ENCODE measurements around the gene SDSL. TPM values are rescaled to one million over a fixed set of nuclear protein-coding genes. Genes with fewer than 3 reads are reported as not detected.

Gene SDSL, protein sequence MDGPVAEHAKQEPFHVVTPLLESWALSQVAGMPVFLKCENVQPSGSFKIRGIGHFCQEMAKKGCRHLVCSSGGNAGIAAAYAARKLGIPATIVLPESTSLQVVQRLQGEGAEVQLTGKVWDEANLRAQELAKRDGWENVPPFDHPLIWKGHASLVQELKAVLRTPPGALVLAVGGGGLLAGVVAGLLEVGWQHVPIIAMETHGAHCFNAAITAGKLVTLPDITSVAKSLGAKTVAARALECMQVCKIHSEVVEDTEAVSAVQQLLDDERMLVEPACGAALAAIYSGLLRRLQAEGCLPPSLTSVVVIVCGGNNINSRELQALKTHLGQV
- 5.6 and 9.2 TPM in 2 replicates for polyA plus RNA-seq (2014; cell fraction: cytosol; rRNA removed)
- 4.6 and 8.5 TPM in 2 replicates for polyA plus RNA-seq (2014; cell fraction: nucleus; rRNA removed)

DNA sequence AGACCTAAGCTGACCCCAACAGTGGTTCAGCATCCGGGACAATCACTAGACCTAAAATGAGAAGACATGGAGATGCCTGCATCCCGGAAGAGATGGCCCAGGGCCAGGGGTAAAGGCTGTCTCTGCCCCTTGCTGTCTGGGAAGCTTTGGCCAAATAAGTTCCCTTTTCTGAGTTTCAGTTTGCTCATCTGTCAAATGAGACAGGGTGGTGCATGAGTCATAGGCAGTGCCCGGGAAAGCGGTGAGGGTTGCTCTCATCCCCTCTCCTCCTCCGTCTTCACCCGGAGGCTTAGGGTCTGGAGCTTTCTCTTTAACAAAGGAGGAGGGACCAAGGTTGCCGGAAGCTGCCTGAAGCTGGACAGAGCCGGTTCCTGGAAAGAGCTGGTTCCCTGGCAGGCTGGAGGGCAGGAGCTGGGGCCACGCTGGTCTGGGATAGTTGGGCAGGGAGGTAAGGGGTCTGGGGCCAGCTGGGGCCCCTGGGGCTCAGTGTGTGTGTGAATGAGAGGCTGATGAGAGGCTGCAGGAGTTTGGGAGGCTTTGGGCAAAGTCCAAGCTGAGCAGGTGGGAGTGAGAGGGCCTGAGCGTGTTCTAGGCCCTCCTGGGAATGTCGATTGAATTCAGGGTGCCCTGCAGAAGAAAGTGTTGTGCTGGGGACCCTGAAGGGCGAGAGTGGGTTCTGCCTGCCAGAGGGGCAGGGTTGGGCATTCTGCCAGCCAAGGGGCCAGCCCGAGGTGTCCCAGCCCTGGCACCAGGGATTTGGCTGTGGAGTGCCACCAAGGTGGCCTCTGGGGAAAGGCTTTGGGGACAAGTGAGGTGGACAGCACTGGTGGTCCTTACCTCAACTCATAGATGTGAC lies at the start of gene SDSL:
SDSL (plus strand) TSS at position 351 of the 856 bp plus-strand sequence. CDS start 5,603 bp downstream, outside the sequence.
- peak; percentile 63 for DNase-seq (ENCODE audit: low spot score)

DNA sequence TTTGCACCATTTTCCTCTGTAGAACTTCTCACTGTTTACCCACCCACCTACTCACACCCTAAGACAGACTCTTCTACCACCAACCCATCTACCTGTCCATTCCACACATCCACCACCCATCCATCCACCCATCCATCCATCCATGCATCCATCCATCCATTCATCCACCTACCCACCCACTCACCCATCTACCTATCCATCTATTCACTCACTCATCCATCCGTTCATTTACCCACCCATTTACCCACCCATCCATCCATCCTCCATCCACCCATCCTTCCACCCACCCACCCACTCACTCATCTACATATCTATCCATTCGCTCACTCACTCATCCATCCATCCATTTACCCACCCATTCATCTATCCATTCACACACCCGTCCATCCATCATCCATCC lies 48.7 kb upstream of the SDSL start:
- DNase-seq (ENCODE audit: low spot score): no peak

DNA sequence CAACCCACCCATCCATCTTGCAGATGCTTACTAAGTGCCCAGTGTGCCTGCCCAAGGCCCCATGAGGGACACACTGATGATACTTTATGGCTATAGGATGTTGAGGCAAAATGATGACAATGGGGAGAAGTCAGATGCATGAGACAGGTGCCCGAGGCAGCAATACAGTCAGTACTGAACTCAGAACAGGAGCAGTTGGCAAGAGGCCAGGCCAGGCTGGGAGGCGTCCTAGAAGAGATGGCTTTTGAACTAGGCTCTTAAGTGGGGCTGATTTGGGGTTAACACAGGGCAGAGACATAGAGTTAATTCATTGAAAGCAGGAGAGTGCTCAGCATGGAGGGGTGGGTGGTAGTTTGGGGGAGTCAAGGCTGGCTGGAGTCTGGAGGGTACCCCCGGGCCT lies 48.2 kb upstream of the SDSL start:
- DNase-seq (ENCODE audit: low spot score): no peak

DNA sequence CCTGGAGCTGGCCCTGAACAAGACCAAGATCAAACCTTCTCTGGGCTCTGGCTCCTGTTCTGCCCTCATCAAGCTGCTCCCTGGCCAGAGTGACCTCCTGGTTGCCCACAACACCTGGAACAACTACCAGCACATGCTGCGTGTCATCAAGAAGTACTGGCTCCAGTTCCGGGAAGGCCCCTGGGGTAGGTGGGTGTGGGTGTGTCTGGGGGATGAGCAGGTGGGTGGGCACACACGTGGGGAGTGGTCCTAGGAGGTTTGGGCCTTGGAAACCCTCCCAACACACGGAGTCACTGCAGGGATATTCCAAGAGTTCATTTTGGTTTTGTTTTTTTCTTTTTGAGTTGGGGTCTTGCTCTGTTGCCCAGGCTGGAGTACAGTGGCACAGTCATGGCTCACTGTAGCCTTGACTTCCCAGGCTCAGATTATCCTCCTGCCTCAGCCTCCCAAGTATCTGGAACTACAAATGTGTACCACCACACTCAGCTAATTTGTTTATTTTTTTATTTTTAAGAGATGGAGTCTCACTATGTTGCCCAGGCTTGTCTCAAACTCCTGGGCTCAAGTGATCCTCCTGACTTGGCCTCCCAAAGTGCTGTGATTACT lies 47.3 kb upstream of the SDSL start:
- DNase-seq (ENCODE audit: low spot score): no peak

DNA sequence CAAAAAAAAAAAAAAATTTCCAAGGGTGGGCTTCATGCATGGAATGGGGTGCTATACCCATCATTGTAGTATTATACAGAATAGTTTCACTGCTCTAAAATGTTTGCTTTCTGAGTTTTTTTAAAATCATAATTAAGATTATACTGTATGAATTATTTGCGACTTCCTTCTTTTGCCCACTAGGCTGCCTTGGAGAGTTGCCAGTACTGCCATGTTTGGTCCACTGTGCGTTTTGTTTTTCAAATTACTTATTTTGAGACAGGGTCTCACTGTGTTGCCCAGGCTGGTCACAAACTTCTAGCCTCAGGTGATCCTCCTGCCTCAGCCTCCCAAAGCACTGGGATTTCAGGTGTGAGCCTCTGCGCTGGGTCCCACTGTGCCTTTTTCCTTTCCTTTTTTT lies 43.9 kb upstream of the SDSL start:
- DNase-seq (ENCODE audit: low spot score): no peak

DNA sequence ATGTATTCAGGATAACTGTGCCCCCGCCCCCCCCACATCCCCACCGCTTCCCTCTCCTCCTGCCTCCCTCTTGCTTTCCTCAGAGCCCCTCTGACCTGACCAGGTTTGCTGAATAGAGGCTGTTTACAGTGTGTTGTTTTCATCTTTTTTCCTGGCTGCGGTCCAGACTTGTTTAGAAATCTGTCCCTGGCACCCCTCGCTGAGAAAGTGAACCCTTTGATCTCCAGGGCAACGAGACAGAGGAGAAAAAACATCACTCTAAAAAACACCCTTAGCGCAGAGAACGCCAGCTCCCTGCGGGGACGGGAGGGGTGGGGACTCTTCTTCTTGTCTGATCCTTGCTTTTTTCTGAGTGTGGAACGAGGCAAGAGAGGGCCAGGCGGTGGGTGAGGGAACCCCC lies 41.0 kb upstream of the SDSL start:
- DNase-seq (ENCODE audit: low spot score): no peak

DNA sequence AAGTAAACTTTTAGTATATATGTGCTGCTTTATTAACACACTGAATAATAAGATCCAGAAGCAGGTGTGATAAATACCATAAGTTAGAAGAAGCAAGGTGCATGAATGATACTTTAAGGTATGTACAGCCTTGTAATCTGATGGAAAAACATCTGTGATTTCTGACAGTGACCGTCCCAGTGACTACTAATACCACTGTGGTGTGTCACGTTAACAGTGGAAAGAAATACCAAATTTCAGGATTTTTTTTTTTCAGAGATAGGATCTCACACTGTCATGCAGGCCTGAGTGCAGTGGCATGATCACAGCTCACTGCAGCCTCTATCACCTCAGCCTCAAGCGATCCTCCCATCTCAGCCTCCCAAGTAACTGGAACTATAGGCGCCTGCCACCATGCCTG lies 40.0 kb upstream of the SDSL start:
- DNase-seq (ENCODE audit: low spot score): no peak

DNA sequence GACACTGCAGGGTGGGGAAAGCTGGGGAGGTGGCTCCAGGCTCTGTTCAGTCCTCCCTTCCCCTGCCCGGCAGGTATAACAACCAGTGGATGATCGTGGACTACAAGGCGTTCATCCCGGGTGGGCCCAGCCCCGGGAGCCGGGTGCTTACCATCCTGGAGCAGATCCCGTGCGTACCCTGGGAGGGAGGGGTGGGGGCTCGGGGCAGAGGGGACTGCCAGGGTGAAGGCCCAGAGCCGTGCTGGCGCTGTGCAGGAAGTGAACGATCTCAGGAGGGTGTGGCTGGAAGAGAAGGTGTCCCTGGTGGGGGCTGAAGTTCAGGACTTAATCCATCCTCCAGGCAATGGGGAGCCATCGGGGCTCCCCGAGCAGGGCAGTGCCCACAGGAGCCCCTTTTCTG lies 37.4 kb upstream of the SDSL start:
- no peak for DNase-seq (ENCODE audit: low spot score)

DNA sequence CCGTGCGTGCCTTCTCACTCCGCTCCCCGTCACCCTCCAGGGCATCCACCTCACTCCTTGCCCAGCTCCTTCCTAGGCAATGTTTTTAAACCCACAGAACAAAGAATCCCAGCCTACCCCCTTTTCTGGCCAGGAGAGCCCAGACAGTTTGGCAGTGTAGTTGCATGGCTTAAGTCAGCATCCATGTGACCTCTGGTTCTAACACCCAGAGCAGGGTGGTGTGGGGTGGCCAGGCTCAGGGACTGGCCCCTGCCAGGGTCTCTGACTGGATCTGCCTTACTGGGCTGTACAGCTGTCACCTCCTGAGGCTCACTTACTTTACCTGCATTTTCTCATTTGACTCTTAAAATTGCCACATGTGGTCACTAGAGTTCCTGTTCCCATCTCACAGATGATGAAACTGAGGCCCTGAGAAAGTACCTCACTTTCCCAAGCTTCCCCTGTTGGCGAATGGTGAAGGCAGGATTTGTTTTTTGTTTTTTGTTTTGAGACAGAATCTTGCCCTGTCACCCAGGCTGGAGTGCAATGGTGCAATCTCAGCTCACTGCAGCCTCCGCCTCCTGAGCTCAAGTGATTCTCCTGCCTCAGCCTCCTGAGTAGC lies 36.8 kb upstream of the SDSL start:
- DNase-seq (ENCODE audit: low spot score): no peak

DNA sequence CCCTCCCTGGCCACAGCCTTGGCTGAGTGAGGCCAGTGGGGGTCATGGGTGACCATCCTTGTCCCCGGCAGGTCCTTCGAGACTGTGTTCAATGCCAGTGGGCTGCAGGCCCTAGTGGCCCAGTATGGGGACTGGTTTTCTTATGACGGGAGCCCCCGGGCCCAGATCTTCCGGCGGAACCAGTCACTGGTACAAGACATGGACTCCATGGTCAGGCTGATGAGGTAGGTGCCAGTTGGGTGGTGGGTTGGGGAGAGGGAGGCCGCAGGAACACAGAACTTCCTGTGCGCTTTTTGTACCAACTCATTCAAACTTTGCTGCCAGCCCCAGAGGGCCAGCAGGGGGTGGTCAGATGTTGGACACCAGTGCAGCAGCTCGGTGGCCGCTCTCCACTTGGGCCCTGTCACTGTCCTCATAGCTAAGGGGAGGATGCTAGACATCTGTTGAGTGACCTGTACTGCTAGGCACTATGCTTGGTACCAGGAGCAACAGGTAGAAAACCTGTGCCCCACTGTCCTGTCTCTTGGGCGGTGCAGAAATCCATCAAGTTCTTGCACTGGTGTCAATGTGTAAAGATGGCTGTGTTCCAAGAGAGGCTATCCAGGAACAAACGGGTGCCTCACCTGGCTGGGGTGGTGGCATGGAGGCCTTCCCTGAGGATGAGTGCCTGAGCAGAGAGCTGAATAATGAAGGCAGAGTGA lies 35.2 kb upstream of the SDSL start:
- DNase-seq (ENCODE audit: low spot score): no peak

DNA sequence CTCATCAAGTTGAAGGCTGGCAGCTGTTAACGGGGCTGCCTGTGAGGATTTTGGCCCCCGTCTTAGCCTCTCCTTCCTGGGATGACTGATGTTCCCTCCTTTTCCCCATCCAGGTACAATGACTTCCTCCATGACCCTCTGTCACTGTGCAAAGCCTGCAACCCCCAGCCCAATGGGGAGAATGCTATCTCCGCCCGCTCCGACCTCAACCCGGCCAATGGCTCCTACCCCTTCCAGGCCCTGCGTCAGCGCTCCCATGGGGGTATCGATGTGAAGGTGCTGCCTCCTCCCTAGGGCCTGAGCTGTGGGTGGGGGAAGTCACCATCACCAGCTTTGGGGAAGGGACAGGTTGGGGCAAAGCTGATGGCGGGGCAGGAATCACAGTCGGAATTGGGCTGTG lies 34.5 kb upstream of the SDSL start:
- no peak for DNase-seq (ENCODE audit: low spot score)

DNA sequence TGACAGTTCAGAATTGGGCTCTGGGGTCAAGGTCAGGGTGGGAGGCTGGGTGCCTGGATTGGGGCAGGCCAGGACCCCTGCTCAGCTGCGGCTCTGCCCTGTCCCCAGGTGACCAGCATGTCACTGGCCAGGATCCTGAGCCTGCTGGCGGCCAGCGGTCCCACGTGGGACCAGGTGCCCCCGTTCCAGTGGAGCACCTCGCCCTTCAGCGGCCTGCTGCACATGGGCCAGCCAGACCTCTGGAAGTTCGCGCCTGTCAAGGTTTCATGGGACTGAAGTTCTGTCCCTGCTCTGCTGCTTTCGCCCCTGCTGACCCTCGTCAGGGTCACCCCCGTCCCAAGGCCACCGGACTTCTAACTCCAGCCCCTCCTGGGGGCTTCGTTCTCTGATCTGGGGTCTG lies 33.8 kb upstream of the SDSL start:
- DNase-seq (ENCODE audit: low spot score): no peak

DNA sequence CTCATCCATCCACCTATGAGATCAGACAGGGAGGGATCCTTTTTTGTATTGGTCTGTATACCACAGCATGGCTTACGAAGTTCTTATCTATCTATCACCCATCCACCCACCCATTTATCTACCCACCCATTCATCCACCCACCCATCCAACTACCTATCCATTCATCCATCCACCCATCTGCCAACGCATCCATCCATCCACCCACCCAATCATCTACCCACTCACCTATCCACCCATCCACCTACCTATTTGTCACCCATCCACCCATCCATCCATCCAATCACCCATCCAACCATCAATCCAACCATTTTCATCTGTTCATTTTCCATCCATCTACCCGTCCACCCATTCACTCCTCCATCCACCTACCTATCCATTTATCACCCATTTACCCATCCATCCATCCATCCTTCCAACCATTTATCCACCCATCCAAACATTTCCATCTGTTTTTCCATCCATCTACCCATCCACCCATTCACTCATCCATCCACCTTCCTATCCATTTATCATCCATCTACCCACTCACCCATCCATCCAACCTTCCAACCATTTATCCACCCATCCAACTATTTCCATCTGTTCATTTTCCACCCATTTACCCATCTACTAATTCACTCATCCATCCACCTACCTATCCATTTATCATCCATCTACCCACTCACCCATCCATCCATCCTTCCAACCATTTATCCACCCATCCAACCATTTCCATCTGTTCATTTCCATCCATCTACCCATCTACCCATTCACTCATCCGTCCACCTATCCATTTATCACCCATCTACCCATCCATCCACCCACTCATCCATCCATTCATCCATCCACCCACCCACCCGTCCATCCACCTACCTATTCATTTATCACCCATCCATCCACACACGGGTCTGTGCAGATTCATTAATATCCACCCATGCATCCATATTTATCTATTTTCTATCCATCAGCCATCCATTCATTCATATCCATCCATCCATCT lies 31.8 kb upstream of the SDSL start:
- no peak for DNase-seq (ENCODE audit: low spot score)

DNA sequence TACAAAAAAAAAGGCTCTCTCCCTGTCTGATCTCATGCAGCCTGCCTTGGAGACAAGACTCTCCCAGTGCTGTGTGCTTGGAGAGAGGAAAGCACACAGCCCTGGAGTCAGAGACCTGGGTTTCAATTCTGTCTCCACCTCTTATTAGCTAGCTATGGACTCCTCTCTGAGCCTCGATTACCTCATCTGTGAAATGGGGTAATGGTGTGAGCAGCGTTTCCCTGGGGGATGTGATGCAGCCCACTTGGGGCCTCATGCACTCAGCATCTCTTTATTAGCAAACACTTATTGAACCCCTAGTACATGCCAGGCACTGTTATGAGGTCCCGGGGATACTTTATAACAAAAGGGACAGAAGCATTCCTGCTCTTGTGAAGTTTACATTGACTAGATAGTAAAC lies 31.0 kb upstream of the SDSL start:
- no peak for DNase-seq (ENCODE audit: low spot score)

DNA sequence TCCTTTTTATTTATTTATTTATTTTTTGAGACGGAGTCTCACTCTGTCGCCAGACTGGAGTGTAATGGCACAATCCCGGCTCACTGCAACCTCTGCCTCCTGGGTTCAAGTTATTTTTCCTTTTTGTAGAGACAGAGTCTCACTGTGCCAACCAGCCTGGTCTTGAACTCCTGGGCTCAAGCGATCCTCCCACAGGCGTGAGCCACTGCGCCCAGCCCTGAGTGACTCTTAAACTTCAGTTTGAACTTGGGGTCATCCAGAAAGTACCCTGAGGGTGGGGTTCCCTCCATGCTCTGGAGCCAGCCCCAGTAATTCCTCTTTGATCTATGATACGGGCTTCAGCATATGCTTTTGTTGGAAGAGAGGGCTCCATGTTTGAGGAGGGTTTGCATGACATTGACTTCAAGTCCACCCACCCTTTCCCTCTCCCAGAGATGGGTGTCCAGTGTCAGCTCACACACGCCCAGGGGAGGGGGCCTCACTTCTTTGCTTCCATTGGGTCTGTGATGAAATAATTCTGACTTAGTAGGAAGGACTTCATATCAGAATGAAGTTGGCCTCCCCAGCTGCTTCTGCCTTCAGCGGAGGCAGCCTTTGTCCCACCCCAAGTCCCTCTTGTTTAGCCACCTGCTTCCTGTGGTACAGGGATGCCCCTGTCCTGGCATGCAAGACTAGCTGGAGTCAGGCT lies 30.4 kb upstream of the SDSL start:
- no peak for DNase-seq (ENCODE audit: low spot score)

DNA sequence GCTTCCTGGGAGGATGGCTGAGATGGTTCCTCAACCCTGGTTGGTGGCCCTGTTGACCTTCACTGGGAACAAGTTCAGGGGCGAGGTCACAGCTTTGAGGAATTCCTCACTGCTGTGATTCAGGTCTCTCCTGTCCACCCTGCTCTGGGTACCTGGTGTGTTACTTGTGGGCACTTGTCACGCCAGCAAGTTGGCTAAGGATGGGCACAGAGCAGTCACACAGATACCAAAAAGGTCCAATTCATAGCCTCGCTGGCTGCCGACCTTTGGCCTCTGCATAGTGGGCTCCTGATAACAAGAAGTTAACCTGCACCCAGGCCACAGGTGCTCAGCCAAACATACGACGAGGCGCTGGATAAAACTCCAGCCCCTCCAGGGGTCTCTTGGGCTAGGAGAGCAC lies 29.7 kb upstream of the SDSL start:
- DNase-seq (ENCODE audit: low spot score): no peak

DNA sequence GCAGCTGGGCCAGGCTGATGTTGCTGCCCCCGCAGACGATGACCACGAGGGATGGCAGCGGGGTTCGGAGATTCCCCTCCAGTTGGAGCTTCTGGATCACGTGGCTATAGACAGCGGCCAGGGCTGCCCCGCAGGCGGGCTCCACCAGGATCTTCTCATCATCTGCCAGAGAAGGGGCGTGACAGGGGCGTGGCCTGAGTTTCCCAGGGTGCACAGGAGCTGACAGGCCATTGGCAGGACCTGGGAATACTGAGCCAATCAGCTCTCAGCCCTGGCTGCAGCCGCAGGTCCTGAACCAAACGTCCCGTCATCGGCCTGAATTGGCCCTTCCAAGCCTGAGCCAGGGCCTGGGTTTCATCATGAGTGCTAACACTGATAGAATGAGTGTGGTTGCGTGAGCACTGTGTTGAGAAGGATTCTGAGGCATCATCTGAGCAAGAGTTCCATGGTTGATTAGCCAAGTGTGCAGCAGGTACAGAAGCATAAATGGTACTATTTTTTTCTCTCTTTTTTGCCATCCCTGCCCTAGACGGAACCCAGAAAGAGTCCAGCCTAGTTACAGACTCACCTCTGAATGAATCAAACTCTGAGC lies 29.1 kb upstream of the SDSL start:
- DNase-seq (ENCODE audit: low spot score): no peak

DNA sequence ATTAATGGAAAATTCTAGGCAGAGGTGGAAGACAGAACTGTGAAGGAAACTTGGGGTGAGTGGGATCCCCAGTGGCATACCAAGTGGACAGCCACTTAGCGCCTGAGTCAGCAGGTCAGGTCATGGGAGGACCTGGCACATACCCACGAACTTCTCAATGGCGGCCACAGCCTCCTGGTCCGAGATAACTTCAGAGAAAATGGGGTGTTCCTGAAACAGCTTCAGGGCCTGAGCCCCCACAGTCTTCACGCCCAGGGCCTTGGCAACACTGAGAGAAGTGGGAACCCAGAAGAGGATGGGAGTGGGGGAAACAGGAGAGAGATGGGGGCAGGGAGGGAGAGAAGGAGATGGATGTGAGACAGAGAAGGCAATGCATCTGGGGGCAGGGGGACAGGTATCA lies 28.4 kb upstream of the SDSL start:
- no peak for DNase-seq (ENCODE audit: low spot score)

DNA sequence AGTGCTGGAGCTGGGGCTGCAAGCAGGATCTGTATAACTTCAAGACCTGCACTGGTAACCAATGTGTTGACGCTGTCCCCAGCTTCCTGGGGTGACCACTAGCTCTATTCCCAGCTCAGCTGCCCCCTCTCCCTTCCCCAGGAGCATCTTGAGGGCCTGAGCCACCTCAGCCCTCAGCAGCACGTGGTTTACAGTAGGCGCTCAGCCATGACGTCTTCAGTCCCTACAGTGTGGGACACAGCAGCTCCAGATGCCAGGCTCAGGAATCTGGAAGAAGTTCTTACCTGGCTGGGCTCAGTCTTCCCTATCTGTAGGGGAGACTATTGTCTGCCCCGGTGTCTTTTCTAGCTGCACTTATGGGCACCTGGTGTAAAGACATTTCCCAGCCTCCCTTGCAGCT lies 27.1 kb upstream of the SDSL start:
- no peak for DNase-seq (ENCODE audit: low spot score)
